IMR-90 (cell line): Measurements from ENCODE around the gene CCNJL. TPM values are rescaled to one million over a fixed set of nuclear protein-coding genes. Genes with fewer than 3 reads are reported as not detected.

Source experiments
- ATAC-seq: fragments of 200-7000 bp; cut with Tn5 transposase; 2 replicates; pipeline ENCODE4 v1.9.1; 2020; ENCODE audit warnings: low read depth, mild to moderate bottlenecking, moderate library complexity
- BruUV-seq: library from RNA; stranded (reverse); fragments of 400-500 nt; replicated peaks from 2 replicates; lab custom pipeline; 2021; lab: Mats Ljungman, UMichigan
- CTCF ChIA-PET: fragments of 300-600 bp; formaldehyde crosslinking; extraction: SDS; loops from one replicate; lab custom pipeline; 2021; ENCODE audit warnings: antibody characterized with exemption; lab: Yijun Ruan, JAX
- POLR2A ChIA-PET: fragments of 300-600 bp; sonication (Branson Sonifier 250); formaldehyde crosslinking; loops from one replicate; lab custom pipeline; 2022; ENCODE audit warnings: antibody characterized with exemption; ENCODE audit not compliant: unreplicated experiment; lab: Charles Lee
- DNase-seq: peaks from one replicate; pipeline ENCODE4 v3.0.0; 2013
- H2AFZ ChIP-seq: replicated peaks from 2 replicates; pipeline ENCODE3; 2013; ENCODE audit warnings: low read length, mild to moderate bottlenecking; ENCODE audit not compliant: poor library complexity
- H2AK5ac ChIP-seq: 2 replicates; pipeline ENCODE4 v1.6.1; 2013; ENCODE audit warnings: low read depth, low read length, inconsistent platforms
- H2AK9ac ChIP-seq: replicated peaks from 2 replicates; pipeline ENCODE3; 2013; ENCODE audit warnings: mild to moderate bottlenecking, low read depth, low read length, moderate library complexity; ENCODE audit not compliant: poor library complexity
- H2BK120ac ChIP-seq: 2 replicates; pipeline ENCODE4 v1.6.1; 2013; ENCODE audit warnings: low read depth, low read length, inconsistent platforms
- H2BK15ac ChIP-seq: 3 replicates; pipeline ENCODE4 v1.6.1; 2013; ENCODE audit warnings: low read depth, low read length, inconsistent platforms
- H2BK20ac ChIP-seq: 2 replicates; pipeline ENCODE4 v1.6.1; 2013; ENCODE audit warnings: low read depth, mild to moderate bottlenecking, inconsistent platforms, low read length, moderate library complexity
- H2BK5ac ChIP-seq: 2 replicates; pipeline ENCODE4 v1.6.1; 2013; ENCODE audit warnings: mild to moderate bottlenecking, low read depth, low read length, inconsistent platforms; ENCODE audit not compliant: poor library complexity, severe bottlenecking
- H3K14ac ChIP-seq: replicated peaks from 2 replicates; pipeline ENCODE4 v1.6.1; 2013; ENCODE audit warnings: low read depth, low read length, inconsistent platforms
- H3K18ac ChIP-seq: 2 replicates; pipeline ENCODE4 v1.6.1; 2013; ENCODE audit warnings: low read depth, low read length, control low read depth
- H3K23ac ChIP-seq: 2 replicates; pipeline ENCODE4 v1.6.1; 2013; ENCODE audit warnings: low read depth, low read length, inconsistent platforms
- H3K27ac ChIP-seq: 2 replicates; pipeline ENCODE4 v1.5.1; 2013; ENCODE audit warnings: mild to moderate bottlenecking, control low read depth, low read length; ENCODE audit not compliant: insufficient read depth
- H3K27me3 ChIP-seq: 2 replicates; pipeline ENCODE4 v1.6.1; 2013; ENCODE audit warnings: low read length; ENCODE audit not compliant: control insufficient read depth, insufficient read depth
- H3K36me3 ChIP-seq: 2 replicates; pipeline ENCODE4 v1.6.1; 2013; ENCODE audit warnings: low read length, mixed read lengths; ENCODE audit not compliant: control insufficient read depth, insufficient read depth
- H3K4ac ChIP-seq: 2 replicates; pipeline ENCODE4 v1.6.1; 2013; ENCODE audit warnings: low read depth, low read length, inconsistent platforms
- H3K4me1 ChIP-seq: 2 replicates; pipeline ENCODE4 v1.6.1; 2013; ENCODE audit warnings: low read length, mixed read lengths; ENCODE audit not compliant: control insufficient read depth, insufficient read depth
- H3K4me2 ChIP-seq: 2 replicates; pipeline ENCODE4 v1.6.1; 2013; ENCODE audit warnings: low read depth, mild to moderate bottlenecking, control low read depth, low read length, moderate library complexity
- H3K4me3 ChIP-seq: 2 replicates; pipeline ENCODE4 v1.5.1; 2013; ENCODE audit warnings: low read depth, mild to moderate bottlenecking, control low read depth, low read length, moderate library complexity; ENCODE audit not compliant: insufficient read depth
- H3K56ac ChIP-seq: 2 replicates; pipeline ENCODE4 v1.6.1; 2013; ENCODE audit warnings: low read length, inconsistent platforms; ENCODE audit not compliant: insufficient read depth; ENCODE audit errors: extremely low read depth
- H3K79me1 ChIP-seq, 2 experiments: 2 replicates each; pipeline ENCODE4 v1.6.1; 2013; ENCODE audit warnings: low read length in 2 of 2, inconsistent platforms in 1 of 2, low read depth in 1 of 2
- H3K9ac ChIP-seq: 2 replicates; pipeline ENCODE4 v1.6.1; 2013; ENCODE audit warnings: low read depth, low read length, control low read depth
- H3K9me1 ChIP-seq: 2 replicates; pipeline ENCODE4 v1.6.1; 2013; ENCODE audit warnings: low read length, inconsistent platforms; ENCODE audit not compliant: insufficient read depth
- H3K9me3 ChIP-seq: 2 replicates; pipeline ENCODE4 v1.6.1; 2013; ENCODE audit warnings: low read length; ENCODE audit not compliant: control insufficient read depth, insufficient read depth
- H4K20me1 ChIP-seq: 2 replicates; pipeline ENCODE4 v1.6.1; 2013; ENCODE audit warnings: low read length, inconsistent platforms; ENCODE audit not compliant: insufficient read depth
- H4K5ac ChIP-seq: 2 replicates; pipeline ENCODE4 v1.6.1; 2013; ENCODE audit warnings: mild to moderate bottlenecking, low read depth, low read length, control low read depth
- H4K8ac ChIP-seq, 2 experiments: 2 replicates each; pipeline ENCODE4 v1.6.1; 2013; ENCODE audit warnings: low read depth in 2 of 2, low read length in 2 of 2, control low read depth in 1 of 2, inconsistent platforms in 1 of 2
- H4K91ac ChIP-seq: 2 replicates; pipeline ENCODE4 v1.6.1; 2013; ENCODE audit warnings: low read depth, low read length, inconsistent platforms; ENCODE audit not compliant: insufficient read depth
- CEBPB ChIP-seq: IDR thresholded peaks from 2 replicates; pipeline ENCODE4 v1.6.1; 2012; ENCODE audit warnings: low read depth, low read length, improper control_type of control experiment
- MXI1 ChIP-seq: IDR thresholded peaks from 2 replicates; pipeline ENCODE4 v1.6.1; 2012; ENCODE audit warnings: low read depth, mild to moderate bottlenecking, low read length, moderate library complexity, borderline replicate concordance
- WGBS, 2 experiments: methylation state at CpG; one replicate each; pipeline versions ENCODE4 v1.1.5 to v1.1.7; 2013; ENCODE audit warnings: missing lambda C conversion rate in 2 of 2; ENCODE audit not compliant: insufficient read length in 1 of 2; ENCODE audit errors: extremely low coverage in 2 of 2; 5-methylcytosine and 5-hydroxymethylcytosine counted together
- dilution Hi-C: fragments of 300-500 bp; cut with HindIII; formaldehyde crosslinking; loops from one replicate; pipeline ENCODE4 v1.14.3; 2018; ENCODE audit warnings: low sequenced_read_pairs; ENCODE audit not compliant: unreplicated experiment
- in situ Hi-C: fragments of 300-500 bp; cut with MboI; formaldehyde crosslinking; loops from 3 replicates; pipeline ENCODE4 v1.14.3; 2019; ENCODE audit warnings: low sequenced_read_pairs, inconsistent platforms, mixed read lengths
- intact Hi-C: fragments of 100-400 bp; cut with micrococcal nuclease; formaldehyde crosslinking; loops from 2 replicates; pipeline ENCODE4 v1.10.0; 2022
- polyA plus RNA-seq, 3 experiments: library from polyadenylated mRNA; depleted of rRNA; stranded (reverse); fragments of >200 nt; gene quantifications; 2 replicates each; pipeline ENCODE4 v1.2.3, GENCODE V29; 2012; ENCODE audit warnings: low replicate concordance in 1 of 3
- total RNA-seq: library from RNA; depleted of rRNA; stranded (reverse); fragments of >200 nt; gene quantifications from 2 replicates; pipeline ENCODE4 v1.2.3, GENCODE V29; 2012

Gene CCNJL
- total and polyA plus RNA-seq, 2 of the 4 experiments (the other 2 are of a cell fraction), result 2.0 to 3.8 TPM

DNA sequence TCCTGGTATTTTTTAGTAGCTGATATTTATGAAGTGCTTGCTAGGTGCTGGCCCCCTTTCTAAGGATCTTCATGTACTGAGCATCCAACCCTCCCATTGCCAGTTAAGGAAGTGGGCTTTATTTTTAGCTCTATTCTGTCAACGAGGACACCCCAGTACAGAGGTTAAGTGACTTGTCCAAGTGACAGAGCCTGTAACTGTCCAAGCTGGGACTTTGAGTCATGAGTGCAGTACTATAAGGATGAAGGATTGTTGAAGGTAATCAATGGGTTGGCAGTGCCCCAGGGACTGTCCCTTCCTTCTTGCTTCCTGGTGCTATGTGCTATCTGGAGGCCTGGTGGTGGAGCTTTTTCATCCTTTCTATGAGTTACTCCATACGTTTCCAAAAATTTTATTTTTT lies 101.0 kb downstream of the CCNJL start:
- no TSS peak for BruUV-seq
- H2BK5ac ChIP-seq, result no peak overlapping the region
- H2AFZ ChIP-seq, result no peak overlapping the region
- H3K18ac ChIP-seq, result no peak overlapping the region
- ChIA-PET POLR2A (no interaction called here), CTCF (no interaction called here)
- H3K56ac ChIP-seq, result no peak overlapping the region
- H3K4me1 ChIP-seq, result no peaks in the 10 kb centered on the region
- H3K27ac ChIP-seq, result no peak overlapping the region
- H4K91ac ChIP-seq, result no peak overlapping the region
- dilution Hi-C loops (no loop called here), intact Hi-C loops (no loop called here), in situ Hi-C loops (no loop called here)
- H3K27me3 ChIP-seq, result peaks cover 13% of the 10 kb centered on the region
- no peaks in the 10 kb centered on the region for H3K9me1 ChIP-seq
- no peak overlapping the region for H2BK120ac ChIP-seq
- H3K9ac ChIP-seq, result no peak overlapping the region
- no peaks in the 10 kb centered on the region for H3K36me3 ChIP-seq
- DNase-seq (no peak), ATAC-seq (no peak)
- H2AK9ac ChIP-seq, result no peak overlapping the region
- H3K4me3 ChIP-seq, result no peak overlapping the region
- no peak overlapping the region for H4K8ac ChIP-seq
- H3K14ac ChIP-seq, result no peak overlapping the region
- H4K20me1 ChIP-seq, result no peaks in the 10 kb centered on the region
- WGBS, 2 experiments, result 80% methylated on average over 1 of the region's 2 CpGs; no CpG with 5 or more reads in 1 of the 2 experiments
- H2AK5ac ChIP-seq, result no peak overlapping the region
- H3K23ac ChIP-seq, result no peak overlapping the region
- H3K79me1 ChIP-seq, result no peaks in the 10 kb centered on the region
- H2BK20ac ChIP-seq, result no peak overlapping the region
- no peak overlapping the region for H4K5ac ChIP-seq
- H3K4ac ChIP-seq, result no peak overlapping the region
- TF ChIP-seq MXI1, result no peak
- no peak for TF ChIP-seq CEBPB
- H3K9me3 ChIP-seq, result no peaks in the 10 kb centered on the region
- no peak overlapping the region for H3K4me2 ChIP-seq
- H2BK15ac ChIP-seq, result no peak overlapping the region
